ENCODE data around the gene PROX2.

The PROX2 gene

GRCh38 chr14:74920281-74920680 is 44.3 kb upstream of the PROX2 start:
- DNase-seq (ENCODE audit: low spot score) = no peak
- no peak overlapping the region for H3K27ac ChIP-seq
- POLR2A ChIA-PET (ENCODE audit: low non-redundant PET) = no interaction called here
- CTCF ChIA-PET = interaction anchor here (0.7 to 1.2 kb wide), 2 partner anchors 8 to 104 kb away, joined by 3 to 6 read pairs; no protein-coding TSS in a partner anchor
- no peak for TF ChIP-seq CTCF (conservative IDR thresholded peaks at IDR 0.05; ENCODE audit: low read depth)

- H3K27ac ChIP-seq = no peak overlapping the region
- ChIA-PET CTCF (no interaction called here), POLR2A (ENCODE audit: low non-redundant PET) (no interaction called here)
- no peak for TF ChIP-seq CTCF (conservative IDR thresholded peaks at IDR 0.05; ENCODE audit: low read depth)
- DNase-seq (ENCODE audit: low spot score) = no peak
Observed at GRCh38 chr14:74919421-74920165, 43.6 kb upstream of the PROX2 start.

- POLR2A ChIA-PET (ENCODE audit: low non-redundant PET) = no interaction called here
- CTCF ChIA-PET = interaction anchor here (0.8 kb wide), 1 partner anchor 170 kb away, joined by 4 read pairs; no protein-coding TSS in a partner anchor
Observed at GRCh38 chr14:74918380-74918779, 42.4 kb upstream of the PROX2 start.

GRCh38 chr14:74917646-74918081 is 41.7 kb upstream of the PROX2 start:
- DNase-seq (ENCODE audit: low spot score) = no peak
- peak overlapping the region; percentile 49 for H3K27ac ChIP-seq
- CTCF ChIA-PET = interaction anchor here (0.6 to 0.9 kb wide), 3 partner anchors 12 to 171 kb away, joined by 4 to 10 read pairs (median 4); no protein-coding TSS in a partner anchor
- TF ChIP-seq CTCF (conservative IDR thresholded peaks at IDR 0.05; ENCODE audit: low read depth) = no peak
- POLR2A ChIA-PET (ENCODE audit: low non-redundant PET) = no interaction called here

More at GRCh38 chr14:74918380-74918779, 42.4 kb upstream of the PROX2 start:
- DNase-seq (ENCODE audit: low spot score) = no peak
- no peak for TF ChIP-seq CTCF (conservative IDR thresholded peaks at IDR 0.05; ENCODE audit: low read depth)
- H3K27ac ChIP-seq = peak overlapping the region; percentile 49

- ChIA-PET POLR2A (ENCODE audit: low non-redundant PET) (no interaction called here), CTCF (interaction anchor here (0.9 kb wide), 1 partner anchor 11 kb away, joined by 10 read pairs; no protein-coding TSS in a partner anchor)
- peak overlapping the region; percentile 49 for H3K27ac ChIP-seq
- no peak for DNase-seq (ENCODE audit: low spot score)
- no peak for TF ChIP-seq CTCF (conservative IDR thresholded peaks at IDR 0.05; ENCODE audit: low read depth)
Observed at GRCh38 chr14:74917178-74917543, 41.2 kb upstream of the PROX2 start.

- ChIA-PET POLR2A (ENCODE audit: low non-redundant PET) (no interaction called here), CTCF (no interaction called here)
- TF ChIP-seq CTCF (conservative IDR thresholded peaks at IDR 0.05; ENCODE audit: low read depth) = no peak
Observed at GRCh38 chr14:74915826-74916225, 39.9 kb upstream of the PROX2 start.

More at GRCh38 chr14:74915826-74916225, 39.9 kb upstream of the PROX2 start:
- no peak for DNase-seq (ENCODE audit: low spot score)
- no peak overlapping the region for H3K27ac ChIP-seq
